ENCODE measurements around the gene IPO9.

DNA sequence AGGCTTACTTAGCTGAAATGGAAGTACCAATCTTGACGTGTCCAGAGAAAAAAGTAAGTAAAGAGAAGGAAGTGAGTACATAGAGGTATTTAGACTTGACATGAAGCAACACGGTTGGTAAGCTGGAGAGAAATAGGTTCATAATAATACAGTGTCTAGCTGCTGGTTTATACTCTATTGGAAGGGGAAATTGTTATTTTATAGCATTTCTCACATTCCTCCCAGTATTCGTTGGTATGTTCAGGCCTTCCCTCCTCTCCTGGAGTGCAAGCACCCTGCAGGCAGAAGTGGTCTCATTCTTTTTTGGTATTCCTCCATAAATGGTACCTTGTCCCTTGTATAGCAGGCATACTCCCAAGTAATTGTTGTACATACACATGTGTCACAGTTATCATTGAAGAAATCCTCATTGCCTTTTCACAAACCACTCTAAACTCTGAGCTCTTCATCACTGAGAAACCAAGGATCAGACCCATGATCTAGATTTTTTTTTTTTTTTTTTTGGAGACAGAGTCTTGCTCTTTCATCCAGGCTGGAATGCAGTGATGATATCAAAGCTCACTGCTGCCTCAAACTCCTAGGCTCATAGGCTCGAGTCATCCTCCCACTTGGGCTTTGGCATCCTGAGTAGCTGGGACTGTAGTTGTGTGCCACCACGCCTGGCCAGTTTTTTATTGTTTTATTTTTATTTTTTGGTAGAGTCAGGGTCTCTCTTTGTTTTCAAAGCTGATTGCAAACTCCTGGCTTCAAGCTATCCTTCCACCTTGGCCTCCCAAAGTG is 9.8 kb upstream of the IPO9 start:
- TF ChIP-seq CTCF (IDR thresholded peaks at IDR 0.05) (no peak), POLR2A (IDR thresholded peaks at IDR 0.05) (no peak)

Measured in Peyer's patch (tissue), 4 donors.